Measurements from ENCODE around the gene KIAA0040. TPM values are rescaled to one million over a fixed set of nuclear protein-coding genes. Genes with fewer than 3 reads are reported as not detected.

The KIAA0040 gene
- total and polyA plus RNA-seq, 10 of the 15 experiments (the other 5 are each of a cell fraction or from before 2014, with no cell fraction given) = 7.6 to 47.7 (median 23.5) TPM

GRCh38 chr1:175129182-175129581 is 63.4 kb downstream of the KIAA0040 start:
- BruUV-seq (replicated peaks) = no TSS peak
- Histone ChIP-seq H2AFZ (ENCODE audit: control insufficient read depth, low read depth, low read length) (no peak overlapping the region), H3K9ac (ENCODE audit: control insufficient read depth, insufficient read depth, low read length) (no peak overlapping the region), H4K20me1 (ENCODE audit: control insufficient read depth, insufficient read depth) (no peaks in the 10 kb centered on the region), H3K79me2 (ENCODE audit: control insufficient read depth, insufficient read depth, low read length) (no peaks in the 10 kb centered on the region), H3K4me3 (no peak overlapping the region), H3K9me3 (replicated peaks; ENCODE audit: control insufficient read depth, insufficient read depth, low read length) (no peaks in the 10 kb centered on the region), H3K4me1 (ENCODE audit: control insufficient read depth, insufficient read depth, low read length) (peaks cover 21% of the 10 kb centered on the region), H3K4me2 (ENCODE audit: control insufficient read depth, insufficient read depth) (no peak overlapping the region), H3K27ac (ENCODE audit: control insufficient read depth, insufficient read depth) (no peak overlapping the region), H3K36me3 (ENCODE audit: control insufficient read depth in 2 of 2, insufficient read depth in 2 of 2, low read length in 1 of 2) (no peaks in the 10 kb centered on the region), H3K27me3 (replicated peaks in 1 of 2; ENCODE audit: control insufficient read depth in 2 of 2, insufficient read depth in 2 of 2, low read length in 1 of 2) (no peaks in the 10 kb centered on the region)
- in situ Hi-C loops (cut with MboI) (loop anchor here (5.0 kb wide), 1 partner anchor 357 kb away; no protein-coding TSS in a partner anchor), intact Hi-C loops (cut with micrococcal nuclease; ENCODE audit: unreplicated experiment) (loop anchor here (5.0 to 10.0 kb wide), 2 partner anchors 244 to 357 kb away; no protein-coding TSS in a partner anchor)
- 90% methylated on average over 1 of the region's 1 CpG for WGBS (ENCODE audit: insufficient coverage, insufficient replicate concordance, low lambda C conversion rate, missing lambda C conversion rate)
- ChIA-PET CTCF (interaction anchor here (1.0 to 10.9 kb wide), 3 partner anchors 14 to 100 kb away, joined by 3 to 135 read pairs (median 8); no protein-coding TSS in a partner anchor), SMC1A (ENCODE audit: uncharacterized antibody, unreplicated experiment) (interaction anchor here (0.9 to 4.0 kb wide), 2 partner anchors 13 to 74 kb away, joined by 3 to 22 read pairs; no protein-coding TSS in a partner anchor), POLR2A (no interaction called here), RAD21 (ENCODE audit: unreplicated experiment) (interaction anchor here (2.1 to 6.5 kb wide), 2 partner anchors 17 to 101 kb away, joined by 6 to 96 read pairs; no protein-coding TSS in a partner anchor)
- DNase-seq (ENCODE audit: low read depth, low spot score) (no peak), FAIRE-seq (no peak), ATAC-seq (no peak)
- no peak for TF ChIP-seq ZBTB4 (CRISPR knock-in tag; IDR thresholded peaks at IDR 0.05)
- no peak for TF ChIP-seq ZNF217 (IDR thresholded peaks at IDR 0.05)
- no peak for TF ChIP-seq SPI1 (IDR thresholded peaks at IDR 0.05; ENCODE audit: borderline replicate concordance, insufficient read depth, low read depth, low read length)
- no peak for TF ChIP-seq ESRRA (IDR thresholded peaks at IDR 0.05; ENCODE audit: low read length)
- no peak for TF ChIP-seq SMARCA5 (IDR thresholded peaks at IDR 0.05)
- no peak for TF ChIP-seq CHD4 (IDR thresholded peaks at IDR 0.05)
- no peak for TF ChIP-seq NR2C1 (IDR thresholded peaks at IDR 0.05)
